GM03348 (cell line): ENCODE data around the gene MRPL50.
A peak's percentile ranks its signal among the peaks of the same experiment; 100 is the strongest.

Experiments used
- DNase-seq: peaks from one replicate; pipeline ENCODE4 v3.0.0; 2012; ENCODE audit warnings: low spot score

The MRPL50 gene

GRCh38 chr9:101375546-101375945 lies 22.9 kb downstream of the MRPL50 start:
- DNase-seq: no peak

DNA sequence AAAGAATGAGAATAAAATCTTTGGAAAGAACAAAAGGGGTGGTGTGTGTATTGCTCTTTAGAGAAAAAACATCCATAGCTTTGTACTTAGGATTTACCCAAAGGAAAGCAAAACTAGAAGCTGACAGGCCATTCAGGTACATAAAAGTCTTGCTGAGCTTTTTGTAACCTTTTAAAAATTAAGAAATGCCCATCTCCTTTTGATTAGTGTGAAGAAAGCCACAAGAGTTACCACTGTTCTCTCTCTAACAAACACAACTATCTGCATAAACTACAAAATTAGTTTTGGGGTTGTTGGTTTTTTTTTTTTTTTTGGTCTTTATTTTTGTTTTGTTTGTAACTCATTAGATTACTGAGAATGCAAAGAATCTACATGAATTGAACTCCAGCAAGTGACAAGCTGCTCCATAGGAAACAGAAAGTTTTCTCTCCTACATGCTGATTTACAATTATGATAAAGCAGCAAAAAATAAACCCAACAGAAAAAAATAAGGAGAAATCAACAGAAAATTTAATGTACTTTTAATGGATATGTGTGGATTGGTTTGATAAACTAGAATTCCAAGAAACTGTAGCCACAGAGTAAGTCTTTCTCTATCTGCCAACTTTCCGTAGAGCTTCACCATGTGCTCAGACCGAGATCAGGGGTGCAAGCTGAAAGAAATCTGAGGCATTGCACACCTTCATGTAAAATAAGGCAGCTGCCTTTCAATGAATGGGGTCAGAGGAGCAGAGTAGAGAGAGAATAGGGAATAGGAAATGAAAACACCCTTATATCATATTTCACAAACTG lies 25.9 kb downstream of the MRPL50 start:
- DNase-seq: no peak

GRCh38 chr9:101371813-101372212 lies 26.6 kb downstream of the MRPL50 start:
- DNase-seq: no peak

DNA sequence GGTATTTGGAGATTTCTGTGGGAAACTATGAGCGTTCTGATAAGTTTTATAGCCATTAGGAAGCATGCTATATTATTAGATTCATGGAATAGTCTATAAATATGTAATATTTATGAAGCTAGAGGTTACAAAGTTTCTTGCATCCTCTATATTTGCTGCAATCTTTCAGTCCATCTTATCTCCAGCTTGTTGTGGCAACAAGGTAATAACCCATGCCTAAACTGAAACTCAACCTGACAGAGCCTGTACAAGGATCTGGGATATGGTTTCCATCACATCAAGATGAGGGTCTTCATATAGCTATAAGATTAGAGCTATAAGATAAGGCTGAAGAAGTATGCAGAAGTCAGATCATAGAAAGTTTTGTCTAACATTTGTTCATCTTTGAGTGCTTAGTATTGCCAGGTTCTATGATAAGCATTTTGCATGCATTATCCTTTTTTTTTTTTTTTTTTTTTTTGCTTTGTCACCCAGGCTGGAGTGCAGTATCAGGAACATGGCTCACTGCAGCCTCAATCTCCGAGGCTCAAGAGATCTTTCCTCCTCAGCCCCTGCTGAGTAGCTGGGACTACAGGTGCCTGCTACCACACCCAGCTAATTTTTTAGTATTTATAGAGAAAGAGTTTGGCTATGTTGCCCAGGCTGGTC lies 28.4 kb downstream of the MRPL50 start:
- DNase-seq: no peak

- DNase-seq: peak; percentile 25
These were observed 29.1 kb downstream of the MRPL50 start for GRCh38 chr9:101369286-101369685.

GRCh38 chr9:101367323-101367722 lies 31.1 kb downstream of the MRPL50 start:
- no peak for DNase-seq

DNA sequence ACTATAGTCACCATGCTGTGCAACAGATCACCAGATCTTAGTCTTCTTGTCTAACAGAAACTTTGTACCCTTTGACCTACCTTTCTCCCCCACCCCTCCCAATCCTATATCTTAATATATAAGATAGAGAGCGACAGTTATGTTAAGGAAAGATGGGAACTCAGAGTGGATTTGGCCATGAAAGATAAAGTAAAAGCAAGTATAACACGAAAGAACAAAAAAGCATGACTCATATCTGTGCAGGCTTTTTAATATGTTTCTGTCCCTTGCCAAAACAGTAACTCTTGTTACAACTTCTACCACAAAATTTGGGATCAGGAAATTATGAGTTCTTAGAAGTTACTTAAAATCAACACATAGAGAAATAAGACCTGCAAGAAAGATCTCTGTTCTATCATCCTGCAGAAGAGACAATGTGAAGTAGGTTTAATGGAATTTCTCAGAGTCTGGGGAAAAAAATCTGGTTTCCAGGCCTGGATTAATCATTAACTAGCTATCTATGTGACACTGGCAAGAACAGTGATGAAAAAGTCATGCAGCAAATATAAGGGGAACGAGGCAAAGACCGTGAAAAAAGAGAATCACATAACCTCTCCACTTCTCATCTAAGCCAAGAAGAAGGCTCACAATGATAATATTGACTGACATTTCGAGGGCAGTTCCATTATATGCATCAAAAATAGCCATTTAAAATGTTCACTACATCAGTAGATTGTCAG lies 32.2 kb downstream of the MRPL50 start:
- DNase-seq: peak; percentile 36

- DNase-seq: peak; percentile 32
These were observed 33.2 kb downstream of the MRPL50 start for GRCh38 chr9:101365181-101365580.

DNA sequence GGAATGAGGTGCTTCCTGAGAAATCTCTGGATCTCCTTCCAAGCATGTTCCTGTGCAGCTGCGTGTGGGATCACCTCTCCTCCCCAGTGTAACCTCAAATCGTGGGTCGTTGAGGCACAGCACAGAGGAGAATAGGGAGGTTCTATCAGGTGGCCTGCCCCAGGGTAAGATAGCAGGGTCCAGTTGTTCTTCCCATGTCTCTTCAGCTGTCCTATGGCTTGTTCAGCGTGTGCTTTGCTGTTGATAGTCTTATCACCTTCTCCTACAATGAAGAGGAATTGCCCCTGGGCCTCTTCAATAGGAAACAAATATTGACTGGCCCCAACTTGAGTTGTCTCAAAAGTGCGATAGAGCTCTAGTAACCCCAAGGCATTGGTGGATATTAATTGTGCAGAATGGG lies 36.0 kb downstream of the MRPL50 start:
- no peak for DNase-seq

DNA sequence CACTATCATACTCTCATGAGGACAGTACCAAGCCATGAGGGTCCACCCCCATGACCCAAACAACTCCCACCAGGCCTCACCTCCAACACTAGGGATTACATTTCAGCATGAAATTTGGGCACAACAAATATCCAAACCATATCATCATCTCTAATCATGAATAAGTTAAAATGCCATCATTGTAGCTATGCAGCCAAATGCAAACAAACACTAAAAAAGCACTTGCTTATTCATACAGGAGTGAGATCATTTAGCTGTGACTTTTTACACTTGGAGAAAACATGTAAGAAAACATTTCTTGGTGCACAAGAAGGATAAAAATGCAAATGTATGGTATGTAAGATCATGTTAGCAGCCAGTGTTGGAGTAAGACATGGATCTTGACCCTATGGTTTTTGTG lies 37.8 kb downstream of the MRPL50 start:
- DNase-seq: no peak

- no peak for DNase-seq
These were observed 38.7 kb downstream of the MRPL50 start for GRCh38 chr9:101359679-101360078.

GRCh38 chr9:101356619-101357018 lies 41.8 kb downstream of the MRPL50 start:
- no peak for DNase-seq

GRCh38 chr9:101354765-101355708 lies 43.4 kb downstream of the MRPL50 start:
- DNase-seq: no peak

DNA sequence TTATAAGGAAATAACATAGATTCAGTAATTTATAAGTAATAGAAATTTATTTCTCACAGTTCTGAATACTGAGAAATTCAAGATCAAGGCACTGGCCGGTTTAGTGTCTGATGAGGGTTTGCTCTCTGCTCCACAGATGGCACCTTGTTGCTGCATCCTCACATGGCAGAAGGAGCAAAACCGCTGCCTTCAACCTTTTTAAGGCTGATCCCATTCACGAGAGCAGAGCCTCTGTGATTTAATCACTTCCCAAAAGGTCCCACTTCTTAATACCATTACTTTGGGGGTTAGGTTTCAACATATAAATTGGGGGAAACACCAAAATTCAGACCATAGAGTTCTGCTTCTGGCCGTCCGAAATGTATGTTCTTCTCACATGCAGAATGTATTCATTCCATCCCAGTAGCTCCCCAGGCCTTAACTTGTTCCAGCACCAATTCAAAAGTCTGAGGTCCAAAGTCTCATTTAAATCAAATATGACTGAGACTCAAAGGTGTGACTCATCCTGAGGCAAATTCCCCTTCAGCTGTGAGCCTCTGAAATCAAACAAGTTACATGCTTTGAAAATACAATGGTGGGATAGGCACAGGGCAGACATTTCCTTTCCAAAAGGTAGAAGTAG lies 44.2 kb downstream of the MRPL50 start:
- no peak for DNase-seq

DNA sequence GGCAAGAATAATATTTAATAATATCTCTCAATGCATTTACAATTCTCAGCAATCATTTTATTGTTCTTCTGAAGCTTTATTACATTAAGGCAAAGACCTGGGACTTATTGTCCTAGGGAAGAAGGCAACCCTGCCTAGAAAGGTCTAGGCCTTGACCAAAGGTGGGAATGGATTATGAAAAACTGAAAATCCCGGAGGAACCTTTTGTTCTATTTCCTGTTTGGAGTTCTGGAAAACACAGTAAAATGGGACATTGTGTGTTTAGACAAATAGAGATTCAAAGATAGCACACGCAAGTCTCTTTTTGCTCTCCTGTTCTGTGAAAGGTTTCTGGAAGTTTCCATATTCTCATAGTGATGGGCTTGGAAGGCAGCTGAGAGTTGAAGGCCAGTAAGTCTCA lies 44.7 kb downstream of the MRPL50 start:
- no peak for DNase-seq

GRCh38 chr9:101352892-101353463 lies 45.4 kb downstream of the MRPL50 start:
- no peak for DNase-seq

GRCh38 chr9:101350285-101350684 lies 48.1 kb downstream of the MRPL50 start:
- no peak for DNase-seq

DNA sequence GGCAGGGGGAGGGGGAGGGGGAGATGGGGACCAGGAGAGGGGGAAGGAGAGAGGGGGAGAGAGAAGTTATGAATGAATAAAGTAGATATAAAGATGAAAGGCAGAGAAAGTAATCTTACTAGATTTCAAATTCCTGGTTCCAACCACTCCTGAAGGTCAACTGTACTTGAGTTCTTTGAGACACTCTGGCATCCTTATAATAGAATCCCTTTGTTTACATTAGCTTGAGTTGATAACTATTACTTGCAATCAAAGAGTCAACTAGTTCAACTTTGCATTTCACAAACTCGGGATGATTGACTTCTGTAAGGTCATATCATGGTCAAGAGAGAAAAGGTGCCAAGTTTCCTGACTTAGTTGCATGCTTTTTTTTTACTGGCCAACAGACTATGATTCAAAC lies 55.8 kb downstream of the MRPL50 start:
- no peak for DNase-seq

DNA sequence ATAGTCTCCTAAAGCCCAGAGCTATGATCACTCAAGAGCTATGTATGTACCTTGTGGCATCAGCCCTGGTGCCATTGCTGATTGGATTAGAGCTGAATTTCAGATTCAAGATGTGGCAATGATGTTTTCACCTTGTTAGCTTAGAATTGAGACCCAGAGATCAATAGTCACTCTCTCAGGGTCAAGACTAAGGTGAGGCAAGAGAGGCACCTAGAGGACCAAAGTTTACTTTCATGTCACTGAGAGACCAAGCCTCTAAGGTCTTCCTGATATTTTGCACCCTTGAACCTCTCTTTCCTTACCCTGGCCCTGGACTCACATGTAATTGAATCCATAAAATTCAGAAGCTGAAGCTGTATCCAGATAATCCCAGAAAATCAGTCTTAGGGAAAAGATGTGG lies 56.5 kb downstream of the MRPL50 start:
- DNase-seq: no peak
